IPS-18a (cell line): ENCODE data around the gene FLOT1.
"Not testable (repeated sequence)": the region's sequence is repeated elsewhere in the genome, so short reads cannot be mapped to it uniquely, and the experiment has no call there.

Experiments used
- H3K27ac ChIP-seq: one replicate; pipeline ENCODE4 v1.5.1; 2013; ENCODE audit warnings: low read length
- H3K27me3 ChIP-seq: one replicate; pipeline ENCODE4 v1.6.1; 2013; ENCODE audit warnings: mild to moderate bottlenecking, low read length; ENCODE audit not compliant: control insufficient read depth, insufficient read depth
- H3K36me3 ChIP-seq: one replicate; pipeline ENCODE4 v1.6.1; 2013; ENCODE audit warnings: low read depth, low read length; ENCODE audit not compliant: control insufficient read depth
- H3K4me1 ChIP-seq: one replicate; pipeline ENCODE4 v1.6.1; 2013; ENCODE audit warnings: low read depth, low read length; ENCODE audit not compliant: control insufficient read depth
- H3K4me3 ChIP-seq: one replicate; pipeline ENCODE4 v1.5.1; 2013; ENCODE audit warnings: low read length
- H3K9ac ChIP-seq: one replicate; pipeline ENCODE4 v1.6.1; 2013; ENCODE audit warnings: mild to moderate bottlenecking, low read length, moderate library complexity
- H3K9me3 ChIP-seq: one replicate; pipeline ENCODE4 v1.6.1; 2013; ENCODE audit warnings: low read depth, low read length; ENCODE audit not compliant: control insufficient read depth

FLOT1 gene

GRCh38 chr6:30717845-30718720 is 24.4 kb downstream of the FLOT1 start:
- Histone ChIP-seq H3K9ac (peak overlapping the region; percentile 88), H3K36me3 (peaks cover 31% of the 10 kb centered on the region), H3K4me1 (peaks cover 15% of the 10 kb centered on the region), H3K4me3 (peak overlapping the region; percentile 97), H3K27ac (peak overlapping the region; percentile 97)
- H3K9me3 ChIP-seq, H3K27me3 ChIP-seq: not testable (repeated sequence)

DNA sequence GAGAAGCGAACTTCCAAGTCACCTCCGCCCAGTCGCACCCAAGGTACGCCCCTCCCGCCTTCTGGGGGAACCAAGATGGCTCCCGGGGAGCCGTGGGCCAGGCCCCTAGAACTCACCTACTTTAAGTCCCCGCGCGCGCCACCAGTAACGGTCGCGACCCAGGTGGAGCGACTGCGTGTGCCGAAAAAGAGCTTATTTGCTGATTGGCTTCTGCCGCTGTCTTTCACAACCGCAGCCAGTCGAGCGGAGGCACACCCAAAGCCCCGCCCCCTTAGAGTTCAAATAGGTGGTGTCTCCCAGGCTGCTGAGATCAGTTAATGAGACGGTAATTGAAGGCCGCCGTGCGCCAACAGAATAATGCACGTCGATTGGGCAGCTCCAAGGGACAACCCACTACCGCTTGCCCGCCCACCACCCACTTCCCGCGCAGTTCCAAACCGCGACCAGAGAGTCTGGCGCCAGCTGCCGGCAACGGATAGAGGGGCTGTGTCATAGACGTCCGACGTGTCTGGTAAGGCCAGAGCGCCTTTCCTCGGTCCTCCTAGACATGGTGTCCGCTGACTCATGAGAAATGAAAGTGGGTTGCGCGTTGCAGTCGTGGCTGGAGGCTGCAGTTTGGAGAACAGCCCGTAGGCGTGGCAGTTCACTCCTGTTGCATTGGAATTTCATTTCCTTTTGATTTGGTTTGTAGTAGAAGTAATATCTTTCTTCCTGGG is 25.2 kb downstream of the FLOT1 start, which contains the start of gene MDC1:
MDC1 (minus strand) TSS at position 153 of the 716 bp plus-strand sequence. CDS start 2,106 bp downstream, outside the sequence.
- Histone ChIP-seq H3K4me3 (peak within 1 kb of the TSS; percentile 97), H3K36me3 (peaks cover 31% of the 10 kb centered on the region), H3K27me3 (no peaks in the 10 kb centered on the region), H3K27ac (peak within 1 kb of the TSS; percentile 97), H3K9ac (peak within 1 kb of the TSS; percentile 88), H3K4me1 (peaks cover 11% of the 10 kb centered on the region), H3K9me3 (no peaks in the 10 kb centered on the region)

DNA sequence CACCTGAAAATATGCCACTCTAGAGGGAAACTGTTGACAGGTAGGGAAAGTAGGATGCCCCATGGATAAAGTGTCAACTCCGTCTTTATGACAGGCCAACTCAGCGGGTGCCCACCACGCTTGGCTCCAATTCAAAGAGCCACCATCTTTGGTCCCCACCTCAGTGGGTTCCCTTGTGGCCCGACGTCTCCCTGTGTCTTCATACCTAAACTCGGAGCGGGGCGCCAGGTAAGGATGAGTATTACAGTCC is 25.7 kb downstream of the FLOT1 start:
- Histone ChIP-seq H3K9ac (peak overlapping the region; percentile 73), H3K9me3 (no peaks in the 10 kb centered on the region), H3K27me3 (no peaks in the 10 kb centered on the region), H3K4me1 (peaks cover 11% of the 10 kb centered on the region), H3K36me3 (peaks cover 31% of the 10 kb centered on the region), H3K27ac (peak overlapping the region; percentile 63), H3K4me3 (peak overlapping the region; percentile 79)

DNA sequence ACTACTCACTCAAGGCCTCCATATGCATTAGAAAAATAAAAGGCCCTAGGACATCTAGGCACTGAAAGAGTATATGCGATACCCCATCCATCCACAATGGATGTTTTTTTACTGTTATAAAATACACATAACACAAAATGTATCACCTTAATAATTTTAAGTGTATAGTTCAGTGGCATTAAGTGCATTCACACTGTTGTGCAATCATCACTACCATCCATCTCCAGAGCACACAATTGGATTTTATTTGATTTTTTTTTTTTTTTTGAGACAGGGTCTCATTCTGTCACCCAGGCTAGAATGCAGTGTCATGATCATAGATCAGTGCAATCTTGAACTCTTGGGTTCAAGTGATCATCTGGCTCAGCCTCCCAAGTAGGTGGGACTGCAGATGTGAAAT is 28.2 kb downstream of the FLOT1 start:
- H3K36me3 ChIP-seq: peaks cover 50% of the 10 kb centered on the region
- no peaks in the 10 kb centered on the region for H3K9me3 ChIP-seq
- H3K4me1 ChIP-seq: peaks cover 8% of the 10 kb centered on the region
- no peak overlapping the region for H3K9ac ChIP-seq
- no peak overlapping the region for H3K4me3 ChIP-seq
- no peak overlapping the region for H3K27ac ChIP-seq
- H3K27me3 ChIP-seq: no peaks in the 10 kb centered on the region

DNA sequence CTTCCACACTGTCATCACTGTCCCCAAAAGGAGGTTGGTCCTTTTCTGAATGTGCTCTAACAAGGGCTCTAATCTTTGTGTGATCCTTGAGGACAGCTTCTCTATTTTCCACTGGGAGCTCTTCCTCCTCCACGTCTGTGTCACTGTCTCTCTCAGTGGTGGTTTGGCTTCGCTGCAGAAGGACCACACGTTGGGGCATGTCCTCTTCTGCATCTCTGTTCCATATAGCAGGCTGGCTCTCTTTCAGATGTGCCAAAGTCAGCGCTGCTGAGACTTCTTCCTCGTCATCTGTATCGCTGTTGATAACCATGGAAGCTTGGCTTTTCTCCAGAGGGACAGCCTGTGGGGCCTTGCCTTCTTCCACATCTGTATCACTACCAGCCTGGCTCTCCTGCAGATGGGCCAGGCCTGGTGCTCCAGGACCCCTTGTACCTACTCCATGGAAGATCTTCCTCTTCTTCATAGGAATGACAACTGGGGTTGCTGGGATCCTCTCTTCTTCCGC is 30.0 kb downstream of the FLOT1 start:
- peaks cover 66% of the 10 kb centered on the region for H3K36me3 ChIP-seq
- H3K27me3 ChIP-seq: no peaks in the 10 kb centered on the region
- H3K27ac ChIP-seq: no peak overlapping the region
- H3K4me1 ChIP-seq: no peaks in the 10 kb centered on the region
- H3K9me3 ChIP-seq: no peaks in the 10 kb centered on the region
- H3K4me3 ChIP-seq: no peak overlapping the region
- H3K9ac ChIP-seq: no peak overlapping the region

DNA sequence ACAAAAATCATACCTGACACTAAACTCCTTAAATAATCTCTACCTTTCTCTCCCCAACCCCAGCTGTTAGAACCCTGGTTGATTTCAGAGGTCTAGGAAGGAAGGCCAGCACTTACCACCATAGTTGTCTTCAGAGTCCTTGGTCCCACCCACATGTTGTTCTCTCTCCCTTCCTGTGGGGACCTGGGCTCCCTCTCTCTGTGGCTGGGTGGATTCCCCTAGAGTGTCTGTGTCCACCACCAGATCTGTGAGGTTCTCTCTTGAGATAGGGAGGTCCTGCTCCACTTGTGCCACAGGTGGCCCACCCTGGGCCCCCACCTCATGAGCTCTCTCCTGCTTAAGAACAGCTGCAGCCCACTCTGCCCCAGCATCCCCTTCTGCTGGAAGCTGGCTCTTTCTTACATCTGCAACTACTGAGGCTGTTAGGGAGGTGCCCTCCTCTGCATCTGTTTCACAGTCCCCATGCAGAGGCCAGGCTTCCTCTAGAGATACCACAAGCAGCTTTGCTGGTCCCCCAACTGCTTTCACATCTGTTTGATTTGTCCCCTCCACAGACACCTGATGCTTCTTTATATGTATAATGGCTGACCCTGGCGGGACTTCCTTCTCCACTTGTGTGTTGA is 30.6 kb downstream of the FLOT1 start:
- Histone ChIP-seq H3K27me3 (no peaks in the 10 kb centered on the region), H3K9ac (no peak overlapping the region), H3K27ac (no peak overlapping the region), H3K4me3 (no peak overlapping the region), H3K4me1 (no peaks in the 10 kb centered on the region), H3K36me3 (peaks cover 72% of the 10 kb centered on the region), H3K9me3 (no peaks in the 10 kb centered on the region)

GRCh38 chr6:30709101-30709868 is 33.2 kb downstream of the FLOT1 start:
- no peaks in the 10 kb centered on the region for H3K27me3 ChIP-seq
- H3K36me3 ChIP-seq: peaks cover 84% of the 10 kb centered on the region
- no peak overlapping the region for H3K27ac ChIP-seq
- H3K9ac ChIP-seq: no peak overlapping the region
- H3K4me3 ChIP-seq: no peak overlapping the region
- no peaks in the 10 kb centered on the region for H3K4me1 ChIP-seq
- no peaks in the 10 kb centered on the region for H3K9me3 ChIP-seq

DNA sequence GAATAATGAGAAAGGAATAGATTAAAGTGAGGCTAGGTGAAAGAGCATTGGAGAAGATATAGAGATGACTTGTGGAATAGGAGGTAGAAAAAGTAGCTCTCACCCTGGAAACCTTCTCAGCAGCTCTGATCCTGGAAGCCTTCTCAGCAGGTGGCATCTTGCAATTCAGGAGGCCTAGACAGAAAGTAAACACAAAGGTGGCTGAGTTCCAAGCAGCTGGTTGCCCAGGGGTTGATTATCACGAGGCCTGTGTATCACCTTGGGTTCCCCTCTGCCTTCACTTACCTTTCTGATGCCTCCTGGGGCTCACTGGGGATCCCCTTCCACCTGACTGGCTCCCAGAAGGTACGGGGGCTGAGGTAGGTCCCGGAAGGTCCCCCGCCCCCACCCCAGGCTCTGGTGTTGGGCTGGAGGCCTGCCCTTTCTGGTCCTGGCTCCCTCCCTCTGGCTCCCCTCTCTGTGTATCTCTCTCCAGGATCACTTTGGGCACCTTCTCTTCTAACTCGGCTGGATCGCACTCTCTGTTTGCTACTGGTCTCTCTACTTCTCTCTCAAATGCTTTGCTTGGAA is 35.1 kb downstream of the FLOT1 start:
- Histone ChIP-seq H3K36me3 (peaks cover 82% of the 10 kb centered on the region), H3K27ac (no peak overlapping the region), H3K9ac (no peak overlapping the region)

DNA sequence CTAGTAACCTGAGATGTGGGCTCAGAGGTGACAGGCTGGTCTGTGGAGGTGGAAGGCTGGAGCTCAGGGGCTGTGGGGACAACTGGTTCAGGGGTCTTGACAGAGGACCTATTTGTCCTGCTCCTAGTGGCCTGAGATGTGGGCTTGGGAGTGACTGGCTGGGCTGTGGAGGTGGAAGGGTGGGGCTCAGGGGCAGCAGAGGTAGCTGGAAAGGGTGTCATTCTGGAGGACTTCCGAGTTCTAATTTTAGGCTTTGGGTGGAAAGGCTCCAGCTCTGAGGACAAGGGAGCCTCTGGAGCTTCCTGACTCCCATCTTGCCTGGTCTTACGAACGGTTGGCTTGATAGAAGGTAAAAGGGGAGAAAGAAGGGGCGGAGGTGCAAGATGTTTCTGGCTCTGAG is 36.9 kb downstream of the FLOT1 start:
- no peak overlapping the region for H3K27ac ChIP-seq
- H3K9me3 ChIP-seq: no peaks in the 10 kb centered on the region
- no peaks in the 10 kb centered on the region for H3K4me1 ChIP-seq
- H3K4me3 ChIP-seq: no peak overlapping the region
- H3K36me3 ChIP-seq: peaks cover 70% of the 10 kb centered on the region
- H3K27me3 ChIP-seq: no peaks in the 10 kb centered on the region
- no peak overlapping the region for H3K9ac ChIP-seq

More for the DNA sequence above, 35.1 kb downstream of the FLOT1 start:
- Histone ChIP-seq H3K4me3 (no peak overlapping the region), H3K4me1 (no peaks in the 10 kb centered on the region), H3K27me3 (no peaks in the 10 kb centered on the region), H3K9me3 (no peaks in the 10 kb centered on the region)

DNA sequence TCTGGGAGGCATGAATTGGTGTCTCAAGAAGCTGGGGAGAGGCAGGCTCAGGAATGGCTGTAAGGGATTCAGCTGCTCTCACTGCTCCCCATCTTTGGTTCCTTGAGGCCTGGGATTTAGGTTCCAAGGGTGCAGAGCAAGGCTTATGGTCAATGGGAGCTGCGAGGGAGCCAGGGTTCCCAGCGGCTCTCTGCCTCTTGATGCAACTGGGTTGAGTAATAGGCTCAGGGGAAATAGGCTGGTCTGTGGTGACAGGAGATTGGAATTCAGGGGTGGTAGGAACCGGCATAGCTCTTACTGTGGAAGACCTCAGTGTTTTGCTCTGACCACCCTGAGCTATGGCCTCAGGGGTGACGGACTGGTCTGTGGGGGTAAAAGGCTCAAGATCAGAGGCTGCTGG is 38.7 kb downstream of the FLOT1 start:
- H3K27ac ChIP-seq: no peak overlapping the region
- no peaks in the 10 kb centered on the region for H3K4me1 ChIP-seq

GRCh38 chr6:30703011-30703410 is 39.5 kb downstream of the FLOT1 start:
- Histone ChIP-seq H3K4me3 (no peak overlapping the region), H3K27me3 (no peaks in the 10 kb centered on the region), H3K9me3 (no peaks in the 10 kb centered on the region), H3K27ac (no peak overlapping the region), H3K9ac (no peak overlapping the region), H3K36me3 (peaks cover 58% of the 10 kb centered on the region), H3K4me1 (no peaks in the 10 kb centered on the region)

More for the DNA sequence above, 38.7 kb downstream of the FLOT1 start:
- peaks cover 65% of the 10 kb centered on the region for H3K36me3 ChIP-seq
- H3K9ac ChIP-seq: no peak overlapping the region
- no peaks in the 10 kb centered on the region for H3K9me3 ChIP-seq
- H3K27me3 ChIP-seq: no peaks in the 10 kb centered on the region
- no peak overlapping the region for H3K4me3 ChIP-seq
